ENCODE results near the gene DNAH17.

Gene DNAH17

GRCh38 chr17:78589031-78589675 lies 12.0 kb upstream of the DNAH17 start:
- no peak for DNase-seq (ENCODE audit: low spot score)
- in situ Hi-C loops (cut with MboI; ENCODE audit: low sequenced_read_pairs, unreplicated experiment): no loop called here
- no peak for TF ChIP-seq CTCF (IDR thresholded peaks at IDR 0.05; ENCODE audit: borderline replicate concordance, control extremely low read depth, extremely low read depth, insufficient read depth, missing control alignments)

- in situ Hi-C loops (cut with MboI; ENCODE audit: low sequenced_read_pairs, unreplicated experiment): no loop called here
- no peak for TF ChIP-seq CTCF (IDR thresholded peaks at IDR 0.05; ENCODE audit: borderline replicate concordance, control extremely low read depth, extremely low read depth, insufficient read depth, missing control alignments)
Observed at GRCh38 chr17:78588258-78589030, 11.2 kb upstream of the DNAH17 start.

GRCh38 chr17:78585006-78585630 lies 7.9 kb upstream of the DNAH17 start:
- no peak for DNase-seq (ENCODE audit: low spot score)
- TF ChIP-seq CTCF (IDR thresholded peaks at IDR 0.05; ENCODE audit: borderline replicate concordance, control extremely low read depth, extremely low read depth, insufficient read depth, missing control alignments): no peak
- in situ Hi-C loops (cut with MboI; ENCODE audit: low sequenced_read_pairs, unreplicated experiment): no loop called here

More at GRCh38 chr17:78588258-78589030, 11.2 kb upstream of the DNAH17 start:
- no peak for DNase-seq (ENCODE audit: low spot score)

GRCh38 chr17:78583091-78583490 lies 5.9 kb upstream of the DNAH17 start:
- no peak for DNase-seq (ENCODE audit: low spot score)
- in situ Hi-C loops (cut with MboI; ENCODE audit: low sequenced_read_pairs, unreplicated experiment): no loop called here
- no peak for TF ChIP-seq CTCF (IDR thresholded peaks at IDR 0.05; ENCODE audit: borderline replicate concordance, control extremely low read depth, extremely low read depth, insufficient read depth, missing control alignments)

GRCh38 chr17:78581304-78581703 lies 4.1 kb upstream of the DNAH17 start:
- no peak for DNase-seq (ENCODE audit: low spot score)
- no peak for TF ChIP-seq CTCF (IDR thresholded peaks at IDR 0.05; ENCODE audit: borderline replicate concordance, control extremely low read depth, extremely low read depth, insufficient read depth, missing control alignments)
- in situ Hi-C loops (cut with MboI; ENCODE audit: low sequenced_read_pairs, unreplicated experiment): no loop called here

GRCh38 chr17:78580277-78580804 lies 3.1 kb upstream of the DNAH17 start:
- DNase-seq (ENCODE audit: low spot score): no peak
- in situ Hi-C loops (cut with MboI; ENCODE audit: low sequenced_read_pairs, unreplicated experiment): no loop called here
- TF ChIP-seq CTCF (IDR thresholded peaks at IDR 0.05; ENCODE audit: borderline replicate concordance, control extremely low read depth, extremely low read depth, insufficient read depth, missing control alignments): no peak

Measured in GM13976 (cell line).